Sigmoid colon (tissue), 7 donors: ENCODE measurements around the gene WDFY4. TPM values are rescaled to one million over a fixed set of nuclear protein-coding genes. Genes with fewer than 3 reads are reported as not detected.

ENCODE experiments used
- DNase-seq: peaks from one replicate; pipeline ENCODE4 v3.0.0-alpha.2; 2019
- H3K27ac ChIP-seq, 4 donors: fragments of 200-600 bp; sonication (generic); one replicate each; pipeline ENCODE4 v1.5.1; 2016 to 2019; ENCODE audit warnings: mild to moderate bottlenecking in 1 of 4
- H3K27me3 ChIP-seq, 3 donors: fragments of 200-600 bp; sonication (generic); one replicate each; pipeline ENCODE4 v1.5.1; 2019; ENCODE audit warnings: mild to moderate bottlenecking in 1 of 3
- H3K36me3 ChIP-seq, 4 donors: fragments of 200-600 bp; sonication (generic); one replicate each; pipeline ENCODE4 v1.5.1; 2016 to 2019
- H3K4me1 ChIP-seq, 4 donors: fragments of 200-600 bp; sonication (generic); one replicate each; pipeline ENCODE4 v1.5.1; 2017 to 2019
- H3K4me3 ChIP-seq, 4 donors: fragments of 200-600 bp; sonication (generic); one replicate each; pipeline ENCODE4 v1.5.1; 2017 to 2019; ENCODE audit warnings: mild to moderate bottlenecking in 2 of 4, moderate library complexity in 1 of 4
- H3K9me3 ChIP-seq, 4 donors: fragments of 200-600 bp in 3 of 4; sonication (generic) in 3 of 4; one replicate each; pipeline versions ENCODE4 v1.5.1 to v1.6.1; 2013 to 2019
- EP300 ChIP-seq, 4 donors: sonication (generic); formaldehyde crosslinking; IDR thresholded peaks; one replicate each; pipeline ENCODE4 v1.6.1; 2017; ENCODE audit warnings: antibody characterized with exemption in 4 of 4
- POLR2A ChIP-seq, 2 donors: fragments of 450-650 bp; IDR thresholded peaks; one replicate each; pipeline ENCODE4 v1.6.1; 2016; ENCODE audit warnings: antibody characterized with exemption in 2 of 2, mild to moderate bottlenecking in 2 of 2, moderate library complexity in 2 of 2
- POLR2AphosphoS5 ChIP-seq, 4 donors: sonication (generic); formaldehyde crosslinking; IDR thresholded peaks; one replicate each; pipeline ENCODE4 v1.6.1; 2017; ENCODE audit warnings: antibody characterized with exemption in 4 of 4
- WGBS, 2 donors: extraction: QIAGEN DNeasy Blood & Tissue Kit; methylation state at CpG; one replicate each; pipeline ENCODE4 v1.1.7; 2013; 5-methylcytosine and 5-hydroxymethylcytosine counted together
- intact Hi-C: fragments of 100-400 bp; cut with DNase I; formaldehyde crosslinking; loops from one replicate; pipeline ENCODE4 v1.15.1; 2023
- polyA plus RNA-seq, 3 donors: library from polyadenylated mRNA; stranded (reverse); fragments of 200-250 nt; gene quantifications; one replicate each; pipeline ENCODE4 v1.2.3, GENCODE V29; 2013
- total RNA-seq, 4 donors: library from RNA; depleted of rRNA; stranded (reverse); fragments of >200 nt; gene quantifications; one replicate each; pipeline ENCODE4 v1.1.0, GENCODE V29; 2016
- TF ChIP-seq, protein P1 (sequence below), 4 experiments: fragments of 450-650 bp in 3 of 4; fragments of 200-600 bp in 1 of 4; IDR thresholded peaks; one replicate each; pipeline ENCODE4 v1.5.1; 2016 to 2019; ENCODE audit warnings: antibody characterized with exemption in 4 of 4, mild to moderate bottlenecking in 3 of 4, moderate library complexity in 2 of 4
- donor health status: healthy with polysubstance abuse.
- donor health status: Bipolar disorder and iron deficiency.
- donor health status: healthy.

The WDFY4 gene
- total and polyA plus RNA-seq, 7 donors, result 0.60 to 18.6 (median 2.5) TPM

DNA sequence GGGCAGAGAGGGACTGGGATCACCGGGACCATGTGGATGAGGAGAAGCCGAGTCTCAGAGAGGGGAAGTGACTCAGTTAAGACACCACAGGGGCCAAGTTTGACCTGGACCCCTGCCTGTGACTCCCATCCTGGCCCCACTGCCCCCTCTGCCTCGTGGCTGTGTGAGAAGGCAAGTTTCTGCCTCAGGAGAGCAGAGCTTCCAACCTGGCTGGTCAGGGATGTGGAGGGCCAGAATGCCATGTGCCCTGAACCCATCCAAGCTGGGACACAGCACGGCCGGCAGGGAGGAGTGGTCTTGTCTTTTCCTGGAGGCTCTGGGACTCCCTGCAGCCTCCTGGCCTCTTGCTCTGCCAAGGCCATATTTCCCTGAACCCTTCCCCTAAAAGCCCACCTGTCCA is 19.5 kb downstream of the WDFY4 start:
- no peaks in the 10 kb centered on the region for H3K27me3 ChIP-seq
- DNase-seq, result no peak

DNA sequence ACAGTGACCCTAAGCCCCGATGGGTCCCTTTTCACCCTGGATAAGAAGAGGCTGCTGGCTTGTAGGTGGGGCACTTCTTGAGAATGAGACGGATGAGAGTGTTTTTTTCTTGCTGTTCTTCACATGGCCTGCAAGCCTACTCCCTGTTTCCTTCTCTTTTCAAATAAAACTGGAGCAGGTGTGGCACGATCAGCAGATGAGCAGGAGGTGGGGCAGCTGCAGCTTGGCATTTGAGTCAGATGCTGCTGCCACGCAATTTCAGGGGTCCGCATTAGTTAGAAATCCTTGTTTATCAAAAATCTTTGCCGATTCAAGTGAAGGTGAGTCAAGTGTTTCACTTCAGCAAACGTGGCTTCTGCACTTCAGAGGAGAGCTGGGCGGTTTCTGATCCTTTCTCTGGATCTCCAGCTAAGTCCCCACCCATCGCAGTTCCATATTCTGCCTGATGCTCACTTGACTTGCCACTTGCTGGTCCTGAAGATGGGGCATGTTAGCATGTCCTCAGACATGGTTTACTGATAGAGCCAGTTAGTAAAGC is 20.8 kb downstream of the WDFY4 start:
- intact Hi-C loops, result no loop called here
- Histone ChIP-seq H3K4me1 (peaks cover 0 to 17% (median 5%) of the 10 kb centered on the region in 4 donors), H3K27me3 (no peaks in the 10 kb centered on the region), H3K9me3 (no peaks in the 10 kb centered on the region), H3K27ac (no peak overlapping the region), H3K36me3 (no peaks in the 10 kb centered on the region), H3K4me3 (no peak overlapping the region)
- 46 to 73% methylated on average over 9 of the region's 9 CpGs for WGBS, 2 donors
- TF ChIP-seq, protein P1, sequence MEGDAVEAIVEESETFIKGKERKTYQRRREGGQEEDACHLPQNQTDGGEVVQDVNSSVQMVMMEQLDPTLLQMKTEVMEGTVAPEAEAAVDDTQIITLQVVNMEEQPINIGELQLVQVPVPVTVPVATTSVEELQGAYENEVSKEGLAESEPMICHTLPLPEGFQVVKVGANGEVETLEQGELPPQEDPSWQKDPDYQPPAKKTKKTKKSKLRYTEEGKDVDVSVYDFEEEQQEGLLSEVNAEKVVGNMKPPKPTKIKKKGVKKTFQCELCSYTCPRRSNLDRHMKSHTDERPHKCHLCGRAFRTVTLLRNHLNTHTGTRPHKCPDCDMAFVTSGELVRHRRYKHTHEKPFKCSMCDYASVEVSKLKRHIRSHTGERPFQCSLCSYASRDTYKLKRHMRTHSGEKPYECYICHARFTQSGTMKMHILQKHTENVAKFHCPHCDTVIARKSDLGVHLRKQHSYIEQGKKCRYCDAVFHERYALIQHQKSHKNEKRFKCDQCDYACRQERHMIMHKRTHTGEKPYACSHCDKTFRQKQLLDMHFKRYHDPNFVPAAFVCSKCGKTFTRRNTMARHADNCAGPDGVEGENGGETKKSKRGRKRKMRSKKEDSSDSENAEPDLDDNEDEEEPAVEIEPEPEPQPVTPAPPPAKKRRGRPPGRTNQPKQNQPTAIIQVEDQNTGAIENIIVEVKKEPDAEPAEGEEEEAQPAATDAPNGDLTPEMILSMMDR (IDR thresholded peaks at IDR 0.05), result no peak
- no peak for TF ChIP-seq POLR2A (IDR thresholded peaks at IDR 0.05)
- TF ChIP-seq POLR2AphosphoS5 (IDR thresholded peaks at IDR 0.05), result no peak
- no peak for DNase-seq

More for the DNA sequence above, 19.5 kb downstream of the WDFY4 start:
- H3K27ac ChIP-seq, result no peak overlapping the region
- peaks cover 0 to 17% (median 5%) of the 10 kb centered on the region in 4 donors for H3K4me1 ChIP-seq
- H3K9me3 ChIP-seq, result no peaks in the 10 kb centered on the region
- no peaks in the 10 kb centered on the region for H3K36me3 ChIP-seq
- no peak overlapping the region for H3K4me3 ChIP-seq
- 71 to 80% methylated on average over 5 of the region's 5 CpGs for WGBS, 2 donors
- intact Hi-C loops, result no loop called here
- TF ChIP-seq POLR2A (IDR thresholded peaks at IDR 0.05) (no peak), POLR2AphosphoS5 (IDR thresholded peaks at IDR 0.05) (no peak), EP300 (IDR thresholded peaks at IDR 0.05) (no peak)
- TF ChIP-seq, protein P1 (IDR thresholded peaks at IDR 0.05), result no peak

DNA sequence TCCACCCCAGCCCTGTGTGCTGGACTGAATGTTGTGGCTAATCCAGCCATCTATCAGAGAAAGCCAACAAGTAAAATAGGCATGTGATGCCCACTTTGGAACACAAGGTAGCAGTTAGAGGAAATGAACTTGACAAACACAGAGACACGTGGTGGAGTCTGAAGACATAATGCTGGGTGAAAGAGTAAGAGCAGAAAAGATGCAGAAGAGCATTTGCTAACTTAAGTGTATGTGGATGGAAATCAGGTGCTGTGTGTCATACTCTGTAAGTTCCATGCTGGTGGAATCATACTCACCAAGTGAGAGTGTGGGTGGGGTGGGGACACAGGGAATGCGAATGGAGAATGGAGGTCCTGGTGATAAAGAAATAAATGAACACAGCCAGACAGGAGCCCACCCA is 22.8 kb downstream of the WDFY4 start:
- intact Hi-C loops, result no loop called here
- 51 to 54% methylated on average over 2 of the region's 2 CpGs for WGBS, 2 donors
- no peak for TF ChIP-seq POLR2AphosphoS5 (IDR thresholded peaks at IDR 0.05)
- TF ChIP-seq POLR2A (IDR thresholded peaks at IDR 0.05), result no peak
- no peak for TF ChIP-seq EP300 (IDR thresholded peaks at IDR 0.05)
- TF ChIP-seq, protein P1 (IDR thresholded peaks at IDR 0.05), result no peak

DNA sequence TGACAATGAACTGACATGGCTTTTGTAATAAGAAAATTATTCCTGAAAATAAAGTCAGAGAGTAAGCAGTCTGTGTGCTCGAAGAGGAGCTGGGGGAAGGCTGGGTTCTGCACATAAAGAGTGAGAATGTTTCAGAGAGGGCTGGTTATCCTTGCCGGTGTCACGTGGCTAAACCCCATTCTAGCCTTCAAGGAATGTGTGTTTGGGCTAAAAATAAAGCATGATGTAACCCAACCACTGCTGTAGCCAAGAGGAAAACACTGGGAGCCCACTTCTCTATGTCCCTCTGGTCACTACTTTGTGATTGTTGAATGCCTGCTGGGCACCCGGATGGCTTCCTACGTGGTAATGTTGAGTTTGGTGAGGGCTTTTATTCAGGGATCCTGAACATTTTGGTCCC is 23.5 kb downstream of the WDFY4 start:
- Histone ChIP-seq H3K4me1 (peaks cover 0 to 17% (median 5%) of the 10 kb centered on the region in 4 donors), H3K27me3 (no peaks in the 10 kb centered on the region), H3K4me3 (no peak overlapping the region), H3K27ac (no peak overlapping the region), H3K36me3 (no peaks in the 10 kb centered on the region), H3K9me3 (no peaks in the 10 kb centered on the region)
- WGBS, 2 donors, result 65 to 70% methylated on average over 5 of the region's 5 CpGs
- intact Hi-C loops, result no loop called here
- no peak for DNase-seq
- TF ChIP-seq, protein P1 (IDR thresholded peaks at IDR 0.05), result no peak
- no peak for TF ChIP-seq POLR2AphosphoS5 (IDR thresholded peaks at IDR 0.05)
- no peak for TF ChIP-seq EP300 (IDR thresholded peaks at IDR 0.05)
- no peak for TF ChIP-seq POLR2A (IDR thresholded peaks at IDR 0.05)

More for the DNA sequence above, 22.8 kb downstream of the WDFY4 start:
- Histone ChIP-seq H3K4me1 (peaks cover 0 to 17% (median 5%) of the 10 kb centered on the region in 4 donors), H3K9me3 (no peaks in the 10 kb centered on the region), H3K27ac (no peak overlapping the region), H3K4me3 (no peak overlapping the region), H3K27me3 (no peaks in the 10 kb centered on the region), H3K36me3 (no peaks in the 10 kb centered on the region)
- no peak for DNase-seq
